ENCODE measurements around the gene KLK15.

KLK15 gene

GRCh38 chr19:50777830-50778303 lies 55.5 kb downstream of the KLK15 start:
- H3K4me3 ChIP-seq (ENCODE audit: low read depth, low read length) = peak overlapping the region; percentile 30
- H3K36me3 ChIP-seq (ENCODE audit: control insufficient read depth, insufficient read depth, low read length) = no peaks in the 10 kb centered on the region
- H3K9ac ChIP-seq (ENCODE audit: low read depth, low read length) = no peak overlapping the region
- peaks cover 67% of the 10 kb centered on the region for H3K27me3 ChIP-seq (ENCODE audit: control insufficient read depth, insufficient read depth, low read length)
- H3K4me1 ChIP-seq (ENCODE audit: control insufficient read depth, insufficient read depth, low read length) = peaks cover 3% of the 10 kb centered on the region
- H3K9me3 ChIP-seq (ENCODE audit: control insufficient read depth, insufficient read depth, low read length) = no peaks in the 10 kb centered on the region

GRCh38 chr19:50777261-50777660 lies 56.1 kb downstream of the KLK15 start:
- no peak overlapping the region for H3K4me3 ChIP-seq (ENCODE audit: low read depth, low read length)
- no peaks in the 10 kb centered on the region for H3K9me3 ChIP-seq (ENCODE audit: control insufficient read depth, insufficient read depth, low read length)
- peaks cover 3% of the 10 kb centered on the region for H3K4me1 ChIP-seq (ENCODE audit: control insufficient read depth, insufficient read depth, low read length)

GRCh38 chr19:50776131-50776530 lies 57.2 kb downstream of the KLK15 start:
- Histone ChIP-seq H3K27me3 (ENCODE audit: control insufficient read depth, insufficient read depth, low read length) (peaks cover 61% of the 10 kb centered on the region), H3K9me3 (ENCODE audit: control insufficient read depth, insufficient read depth, low read length) (no peaks in the 10 kb centered on the region), H3K36me3 (ENCODE audit: control insufficient read depth, insufficient read depth, low read length) (no peaks in the 10 kb centered on the region)

More at GRCh38 chr19:50777261-50777660, 56.1 kb downstream of the KLK15 start:
- H3K27me3 ChIP-seq (ENCODE audit: control insufficient read depth, insufficient read depth, low read length) = peaks cover 63% of the 10 kb centered on the region
- no peak overlapping the region for H3K9ac ChIP-seq (ENCODE audit: low read depth, low read length)
- H3K36me3 ChIP-seq (ENCODE audit: control insufficient read depth, insufficient read depth, low read length) = no peaks in the 10 kb centered on the region

More at GRCh38 chr19:50776131-50776530, 57.2 kb downstream of the KLK15 start:
- no peak overlapping the region for H3K9ac ChIP-seq (ENCODE audit: low read depth, low read length)
- peaks cover 3% of the 10 kb centered on the region for H3K4me1 ChIP-seq (ENCODE audit: control insufficient read depth, insufficient read depth, low read length)
- no peak overlapping the region for H3K4me3 ChIP-seq (ENCODE audit: low read depth, low read length)

All from iPS-15b (cell line).